ENCODE data around the gene BOK.

The BOK gene

DNA sequence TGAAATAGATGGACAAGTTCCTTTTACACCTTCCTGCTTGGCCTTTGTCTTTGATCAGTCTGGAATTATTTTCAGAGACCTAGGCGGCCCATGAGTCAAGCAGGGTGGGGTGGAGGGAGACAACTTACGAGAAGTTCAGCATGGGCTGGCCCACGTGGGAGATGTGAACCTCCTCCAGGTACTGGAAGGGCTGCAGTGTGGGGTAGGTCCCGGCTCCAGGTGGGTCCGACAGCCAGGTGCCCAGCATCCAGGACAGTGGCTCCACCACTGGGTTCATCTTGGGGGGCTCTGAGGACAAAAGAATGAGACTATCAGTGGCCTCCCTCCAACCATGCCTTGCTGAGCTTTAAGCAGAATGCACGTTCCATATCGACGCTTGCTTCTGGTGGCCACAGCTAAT lies 47.6 kb downstream of the BOK start:
- no peak for DNase-seq

GRCh38 chr2:241607162-241607885 lies 48.8 kb downstream of the BOK start:
- no peak for DNase-seq

GRCh38 chr2:241608881-241609280 lies 50.3 kb downstream of the BOK start:
- no peak for DNase-seq

DNA sequence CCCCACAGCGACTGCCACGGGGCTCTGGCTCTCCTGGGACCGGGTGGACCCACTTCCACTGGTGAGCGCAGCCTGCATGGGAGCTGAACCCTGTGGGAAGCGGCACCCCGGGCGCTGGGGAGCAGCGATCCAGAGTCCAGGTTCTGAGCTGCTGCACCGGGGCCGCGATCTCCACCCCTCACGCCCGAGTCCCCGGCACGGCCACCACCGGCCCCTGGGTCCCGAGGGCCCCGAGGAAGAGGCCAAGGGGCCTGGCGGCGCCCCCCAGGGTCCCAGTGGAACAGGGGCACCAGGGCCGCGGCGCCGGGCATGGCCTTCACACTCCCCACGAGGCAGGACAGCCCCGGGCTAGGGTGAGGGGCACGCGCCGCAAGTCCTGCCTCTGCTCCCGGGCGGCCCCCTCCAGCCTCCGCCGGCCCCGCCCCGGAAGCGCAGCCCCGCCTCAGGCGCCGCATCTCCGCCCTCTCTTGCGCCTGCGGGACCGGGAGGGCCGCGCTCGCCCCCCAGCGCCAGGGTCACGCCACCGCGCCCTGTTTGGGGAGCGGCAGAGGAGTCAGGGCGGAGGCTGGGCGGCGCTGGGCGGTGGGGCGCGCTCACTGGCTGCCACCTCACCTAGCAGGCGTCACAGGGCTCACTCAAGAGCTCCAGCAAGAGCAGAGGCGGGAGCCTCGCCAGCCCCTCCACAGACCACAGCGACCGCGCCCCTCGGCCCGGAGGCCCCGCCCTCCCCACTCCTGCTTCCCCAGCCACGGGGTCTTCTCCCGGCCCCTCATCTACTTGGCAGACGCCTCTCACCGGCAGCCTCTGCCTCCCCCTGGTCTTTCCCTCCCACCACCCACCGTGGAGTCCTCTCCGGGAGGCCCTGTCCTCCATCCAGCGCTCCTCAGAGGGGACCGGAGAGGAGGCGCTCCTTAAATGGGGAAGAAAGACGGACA lies 51.6 kb downstream of the BOK start:
- no peak for DNase-seq

DNA sequence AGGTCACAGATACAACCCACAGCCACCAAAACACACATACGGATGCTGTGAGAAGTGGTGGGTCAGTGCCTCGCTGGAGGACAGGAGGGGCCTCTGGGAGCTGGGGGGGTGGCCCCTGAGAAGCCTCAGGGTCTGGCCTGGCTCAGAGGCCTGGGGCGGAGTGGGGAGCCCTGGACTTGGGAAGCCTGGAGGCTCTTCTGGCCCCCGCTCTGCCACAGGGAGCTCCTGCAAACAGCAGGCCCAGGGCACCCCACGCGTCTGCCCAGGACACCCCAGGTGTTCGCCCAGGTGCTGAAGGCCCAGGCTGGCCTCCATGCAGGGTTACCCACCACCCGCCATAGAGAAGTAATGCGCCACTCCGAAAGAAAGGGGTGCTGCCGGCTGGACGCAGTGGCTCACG lies 52.5 kb downstream of the BOK start:
- no peak for DNase-seq

- DNase-seq = no peak
Observed at GRCh38 chr2:241612156-241613016, 53.8 kb downstream of the BOK start.

- DNase-seq = no peak
Observed at GRCh38 chr2:241613017-241613780, 54.7 kb downstream of the BOK start.

- no peak for DNase-seq
Observed at GRCh38 chr2:241615041-241615440, 56.5 kb downstream of the BOK start.

DNA sequence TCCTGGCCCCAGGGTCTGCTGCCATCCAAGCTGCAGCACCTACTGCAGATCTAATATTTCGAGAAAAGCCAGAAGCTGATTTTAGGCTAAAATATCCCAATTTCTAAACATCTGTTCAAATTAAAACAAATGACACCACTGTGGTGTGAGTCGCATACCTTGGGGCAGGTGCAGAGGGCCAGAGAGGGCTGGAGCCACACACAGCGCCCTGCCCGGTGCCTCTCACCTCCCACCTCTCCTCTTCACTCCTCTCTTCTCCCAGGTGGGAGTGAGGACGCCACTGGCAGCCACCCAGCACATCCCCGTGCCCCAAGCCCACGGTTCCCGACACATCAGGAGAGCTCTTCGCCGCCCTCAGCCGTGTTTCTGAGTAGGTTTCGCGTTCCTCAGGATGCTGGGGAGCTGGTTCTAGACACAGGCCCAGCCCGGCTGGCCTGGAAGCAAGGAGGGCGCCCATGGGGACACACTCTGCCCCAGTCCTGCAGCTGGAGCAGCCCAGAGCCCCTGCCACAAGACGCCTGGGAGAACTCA lies 57.0 kb downstream of the BOK start:
- DNase-seq = no peak

GRCh38 chr2:241616168-241617125 lies 57.9 kb downstream of the BOK start:
- no peak for DNase-seq

GRCh38 chr2:241617431-241618154 lies 59.0 kb downstream of the BOK start:
- peak in 1 of 2 experiments; percentile 15 for DNase-seq

- no peak for DNase-seq
Observed at GRCh38 chr2:241618296-241618805, 59.8 kb downstream of the BOK start.

- no peak for DNase-seq
Observed at GRCh38 chr2:241618829-241619228, 60.3 kb downstream of the BOK start.

GRCh38 chr2:241619597-241620418 lies 61.3 kb downstream of the BOK start:
- DNase-seq = no peak

GRCh38 chr2:241620419-241620769 lies 61.8 kb downstream of the BOK start:
- DNase-seq = no peak
